ENCODE results near the gene PLPP1.
A peak's percentile ranks its signal among the peaks of the same experiment; 100 is the strongest.

Gene PLPP1

DNA sequence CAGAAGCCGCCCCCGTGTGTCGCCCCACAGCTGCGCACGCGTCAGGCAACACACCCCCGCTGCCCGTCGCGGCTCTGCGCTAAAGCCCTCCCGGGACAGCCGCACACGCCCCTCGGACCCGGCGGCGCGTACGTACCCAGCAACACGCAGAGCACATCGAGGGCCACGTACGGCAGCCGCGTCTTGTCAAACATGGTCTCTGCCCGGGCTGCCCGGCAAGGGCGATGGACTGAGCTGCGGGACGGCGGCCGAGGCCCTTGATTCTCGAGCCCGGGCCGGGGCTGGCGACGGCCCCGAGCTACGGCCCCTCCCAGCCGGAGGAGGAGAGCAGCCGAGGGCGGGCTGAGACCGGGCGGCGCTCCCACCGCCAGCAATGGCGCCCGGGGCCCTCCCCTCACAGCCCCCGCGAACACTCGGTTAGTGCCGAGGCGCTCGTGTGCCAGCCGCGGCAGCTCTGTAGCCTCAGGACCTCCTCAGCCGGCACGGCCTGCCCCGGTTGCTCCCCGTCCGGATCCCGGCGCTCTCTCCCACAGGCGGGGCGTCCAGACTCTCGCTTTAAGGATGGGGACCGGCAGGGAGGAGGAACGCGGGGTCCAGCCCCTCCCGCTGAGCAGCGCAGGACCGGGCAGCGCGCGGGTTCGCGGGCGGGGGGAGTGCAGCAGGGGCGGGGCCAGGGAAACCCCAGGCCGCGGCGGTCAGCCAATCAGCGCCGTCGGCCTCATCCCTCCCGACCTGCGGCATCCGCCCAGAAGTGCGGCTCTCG lies at the start of gene PLPP1:
Gene PLPP1, minus strand, starts transcription at position 529 of the 763 bp plus-strand sequence. Its CDS starts 335 bp downstream, at position 194.
- Mint-ChIP-seq H3K27ac (peak within 1 kb of the TSS; percentile 88), H3K36me3 (peaks cover 10% of the 10 kb centered on the region), H3K9me3 (ENCODE audit: low read depth) (no peaks in the 10 kb centered on the region), H3K4me3 (peak within 1 kb of the TSS; percentile 89), H3K27me3 (no peaks in the 10 kb centered on the region), H3K4me1 (ENCODE audit: low read depth) (peaks cover 45% of the 10 kb centered on the region)

DNA sequence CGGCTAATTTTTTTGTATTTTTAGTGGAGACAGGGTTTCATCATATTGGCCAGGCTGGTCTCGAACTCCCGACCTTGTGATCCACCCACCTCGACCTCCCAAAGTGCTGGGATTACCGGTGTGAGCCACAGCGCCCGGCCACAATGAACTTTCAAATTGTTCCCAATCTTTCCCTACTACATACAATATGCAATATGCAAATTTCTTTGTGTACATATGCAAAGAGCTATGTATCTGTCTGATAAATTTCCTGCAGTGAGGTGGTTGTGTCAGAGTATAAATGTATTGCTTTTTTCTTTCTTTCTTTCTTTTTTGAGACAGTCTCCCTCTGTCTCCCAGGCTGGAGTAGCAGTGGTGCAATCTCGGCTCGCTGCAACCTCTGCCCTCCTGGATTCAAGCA lies 48.8 kb upstream of the PLPP1 start:
- Mint-ChIP-seq H3K27me3 (no peaks in the 10 kb centered on the region), H3K4me3 (no peak overlapping the region), H3K9me3 (ENCODE audit: low read depth) (no peaks in the 10 kb centered on the region), H3K4me1 (ENCODE audit: low read depth) (peaks cover 14% of the 10 kb centered on the region), H3K36me3 (no peaks in the 10 kb centered on the region), H3K27ac (no peak overlapping the region)

DNA sequence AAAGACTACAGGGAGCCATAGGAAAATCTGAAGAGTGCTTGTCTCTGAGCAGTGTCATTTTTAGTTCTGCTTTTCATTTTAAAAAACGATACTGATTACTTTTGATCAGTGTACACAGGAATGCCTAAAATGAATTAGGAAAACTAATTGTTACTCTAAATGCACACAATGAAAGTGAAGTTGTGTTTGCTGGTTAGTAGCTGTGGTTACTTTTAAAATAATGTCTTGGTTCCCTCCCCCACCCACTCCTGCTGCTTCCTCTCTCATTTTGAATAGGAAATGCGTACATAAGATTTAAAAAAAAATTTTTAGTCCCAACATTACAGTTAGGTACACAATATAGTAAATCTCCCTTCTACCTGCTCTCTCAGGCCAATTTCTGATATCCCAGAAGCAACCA lies 47.5 kb upstream of the PLPP1 start:
- H3K4me3 Mint-ChIP-seq, result no peak overlapping the region
- H3K36me3 Mint-ChIP-seq, result no peaks in the 10 kb centered on the region
- H3K4me1 Mint-ChIP-seq (ENCODE audit: low read depth), result peaks cover 14% of the 10 kb centered on the region
- H3K9me3 Mint-ChIP-seq (ENCODE audit: low read depth), result no peaks in the 10 kb centered on the region
- H3K27ac Mint-ChIP-seq, result no peak overlapping the region
- no peaks in the 10 kb centered on the region for H3K27me3 Mint-ChIP-seq

DNA sequence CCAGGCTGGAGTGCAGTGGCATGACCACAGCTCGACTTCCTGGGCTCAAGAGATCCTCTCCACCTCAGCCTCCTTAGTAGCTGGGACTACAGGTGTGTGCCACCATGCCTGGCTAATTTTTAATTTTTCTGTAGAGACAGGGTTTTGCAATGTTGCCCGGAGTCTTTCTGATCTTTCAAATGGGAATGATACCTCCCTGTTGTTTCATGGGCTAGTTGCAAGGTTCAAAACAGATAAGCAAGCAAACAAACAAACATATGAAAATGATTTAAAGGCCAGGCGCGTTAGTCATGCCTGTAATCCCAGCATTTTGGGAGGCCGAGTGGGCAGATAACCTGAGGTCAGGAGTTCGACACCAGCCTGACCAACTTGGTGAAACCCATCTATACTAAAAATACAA lies 45.3 kb upstream of the PLPP1 start:
- Mint-ChIP-seq H3K4me3 (no peak overlapping the region), H3K9me3 (ENCODE audit: low read depth) (no peaks in the 10 kb centered on the region), H3K27ac (no peak overlapping the region)

DNA sequence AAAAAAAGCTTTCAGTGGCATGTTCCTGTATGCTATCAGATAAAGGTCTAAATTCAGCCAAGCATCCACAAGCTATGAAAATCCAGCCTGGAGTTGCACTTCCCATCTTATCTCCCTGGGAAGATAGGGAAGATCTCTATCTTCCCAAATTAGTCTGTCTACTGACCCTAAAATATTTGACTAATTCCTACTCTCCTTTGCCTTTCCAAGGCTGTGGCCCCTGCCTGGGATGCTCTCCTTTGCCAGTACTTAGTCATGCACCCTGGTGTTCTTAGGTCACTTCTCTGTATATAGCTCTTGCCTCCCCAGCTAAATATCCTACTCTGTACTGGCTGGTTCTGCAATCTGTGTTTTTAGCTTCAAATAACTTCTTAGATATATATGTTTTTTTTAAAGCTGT lies 44.0 kb upstream of the PLPP1 start:
- Mint-ChIP-seq H3K36me3 (no peaks in the 10 kb centered on the region), H3K4me3 (no peak overlapping the region), H3K27ac (no peak overlapping the region), H3K9me3 (ENCODE audit: low read depth) (no peaks in the 10 kb centered on the region), H3K4me1 (ENCODE audit: low read depth) (peaks cover 20% of the 10 kb centered on the region), H3K27me3 (no peaks in the 10 kb centered on the region)

More for the DNA sequence above, 45.3 kb upstream of the PLPP1 start:
- no peaks in the 10 kb centered on the region for H3K27me3 Mint-ChIP-seq
- H3K4me1 Mint-ChIP-seq (ENCODE audit: low read depth), result peaks cover 21% of the 10 kb centered on the region
- H3K36me3 Mint-ChIP-seq, result no peaks in the 10 kb centered on the region

- no peak overlapping the region for H3K4me3 Mint-ChIP-seq
- H3K27me3 Mint-ChIP-seq, result no peaks in the 10 kb centered on the region
- peaks cover 14% of the 10 kb centered on the region for H3K4me1 Mint-ChIP-seq (ENCODE audit: low read depth)
These were observed 42.7 kb upstream of the PLPP1 start for GRCh38 chr5:55577353-55578060.

DNA sequence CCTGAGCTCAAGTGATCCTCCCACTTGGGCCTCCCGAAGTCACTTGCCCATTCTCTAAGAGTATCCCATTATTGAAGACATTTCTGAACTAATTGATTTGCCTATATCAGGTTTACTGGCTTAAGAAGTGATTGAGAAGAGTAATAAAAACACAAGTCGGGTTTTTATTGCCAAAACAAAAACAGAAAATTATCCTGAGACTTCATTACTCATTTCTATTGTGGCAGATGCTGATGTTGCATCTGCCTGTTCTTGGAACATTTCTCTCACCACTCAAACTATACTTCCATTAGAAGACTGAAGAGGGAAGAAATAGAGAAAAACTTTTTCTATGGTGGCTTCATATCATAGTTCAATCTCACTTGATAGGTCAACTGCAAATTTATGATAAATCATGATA lies 41.9 kb upstream of the PLPP1 start:
- Mint-ChIP-seq H3K4me3 (no peak overlapping the region), H3K27me3 (no peaks in the 10 kb centered on the region), H3K27ac (no peak overlapping the region), H3K4me1 (ENCODE audit: low read depth) (peaks cover 13% of the 10 kb centered on the region), H3K9me3 (ENCODE audit: low read depth) (no peaks in the 10 kb centered on the region), H3K36me3 (no peaks in the 10 kb centered on the region)

More at GRCh38 chr5:55577353-55578060, 42.7 kb upstream of the PLPP1 start:
- H3K9me3 Mint-ChIP-seq (ENCODE audit: low read depth), result no peaks in the 10 kb centered on the region
- H3K27ac Mint-ChIP-seq, result no peak overlapping the region
- no peaks in the 10 kb centered on the region for H3K36me3 Mint-ChIP-seq

GRCh38 chr5:55575815-55576583 lies 41.2 kb upstream of the PLPP1 start:
- Mint-ChIP-seq H3K4me3 (no peak overlapping the region), H3K27me3 (no peaks in the 10 kb centered on the region), H3K36me3 (no peaks in the 10 kb centered on the region), H3K4me1 (ENCODE audit: low read depth) (peaks cover 11% of the 10 kb centered on the region), H3K27ac (no peak overlapping the region), H3K9me3 (ENCODE audit: low read depth) (no peaks in the 10 kb centered on the region)

DNA sequence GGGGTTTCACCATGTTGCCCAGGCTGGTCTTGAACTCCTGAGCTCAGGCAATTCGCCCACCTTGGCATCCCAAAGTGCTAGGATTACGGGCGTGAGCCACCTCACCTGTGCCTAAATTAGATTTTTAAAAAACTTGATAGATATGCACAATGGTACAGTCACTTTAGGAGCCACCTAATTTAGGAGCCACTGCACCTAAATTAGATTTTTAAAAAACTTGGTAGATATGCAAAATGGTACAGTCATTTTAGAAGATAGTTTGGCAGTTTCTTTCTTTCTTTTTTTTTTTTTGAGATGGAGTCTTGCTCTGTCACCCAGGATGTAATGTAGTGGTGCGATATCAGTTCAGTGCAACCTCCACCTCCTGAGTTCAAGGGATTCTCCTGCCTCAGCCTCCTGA lies 37.8 kb upstream of the PLPP1 start:
- H3K27me3 Mint-ChIP-seq, result no peaks in the 10 kb centered on the region
- H3K4me3 Mint-ChIP-seq, result no peak overlapping the region
- H3K36me3 Mint-ChIP-seq, result no peaks in the 10 kb centered on the region
- H3K4me1 Mint-ChIP-seq (ENCODE audit: low read depth), result peaks cover 11% of the 10 kb centered on the region
- H3K9me3 Mint-ChIP-seq (ENCODE audit: low read depth), result no peaks in the 10 kb centered on the region
- H3K27ac Mint-ChIP-seq, result no peak overlapping the region

DNA sequence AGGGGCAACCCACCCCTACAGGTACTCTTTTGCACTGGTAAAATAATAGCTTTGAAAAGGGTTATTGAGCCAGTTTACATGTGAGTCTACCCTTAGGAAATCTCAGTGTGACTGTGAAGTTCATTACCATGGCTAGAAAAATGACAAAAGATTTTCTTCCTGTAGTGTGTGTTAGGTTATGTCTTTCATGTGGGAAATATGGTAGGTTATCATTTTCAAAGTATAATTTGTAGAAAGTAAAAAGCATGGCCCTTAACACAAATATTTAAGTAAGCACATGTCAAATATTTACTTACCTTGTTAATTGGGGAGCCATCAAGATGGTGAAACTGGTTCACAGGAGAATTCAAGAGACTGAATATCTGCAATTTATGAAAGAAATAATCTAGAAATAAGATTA lies 37.3 kb upstream of the PLPP1 start:
- no peaks in the 10 kb centered on the region for H3K36me3 Mint-ChIP-seq
- H3K4me3 Mint-ChIP-seq, result no peak overlapping the region
- H3K9me3 Mint-ChIP-seq (ENCODE audit: low read depth), result no peaks in the 10 kb centered on the region
- peaks cover 11% of the 10 kb centered on the region for H3K4me1 Mint-ChIP-seq (ENCODE audit: low read depth)
- H3K27ac Mint-ChIP-seq, result no peak overlapping the region
- no peaks in the 10 kb centered on the region for H3K27me3 Mint-ChIP-seq

- Mint-ChIP-seq H3K27ac (no peak overlapping the region), H3K4me3 (no peak overlapping the region), H3K9me3 (ENCODE audit: low read depth) (no peaks in the 10 kb centered on the region), H3K36me3 (no peaks in the 10 kb centered on the region), H3K27me3 (no peaks in the 10 kb centered on the region), H3K4me1 (ENCODE audit: low read depth) (peaks cover 4% of the 10 kb centered on the region)
These were observed 35.8 kb upstream of the PLPP1 start for GRCh38 chr5:55570570-55570969.

DNA sequence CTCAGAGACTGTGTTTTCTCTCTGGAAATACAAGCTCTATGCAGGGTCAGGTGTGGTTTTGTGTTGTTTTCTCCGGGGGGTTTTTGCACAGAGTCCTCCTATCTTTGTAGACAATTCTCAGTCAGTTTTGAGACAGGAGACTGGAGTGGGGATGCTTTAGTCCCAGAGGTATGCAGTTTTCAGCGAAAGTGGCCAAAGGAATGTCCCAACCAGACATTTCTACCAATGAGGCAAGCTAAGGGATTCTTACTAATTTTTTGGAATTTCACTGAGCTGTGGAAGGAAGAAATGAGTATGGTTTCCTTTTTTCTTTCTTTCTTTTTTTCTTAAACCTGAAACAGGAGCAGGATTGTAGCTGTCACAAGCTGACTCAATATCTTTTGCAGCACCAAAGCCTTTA lies 35.3 kb upstream of the PLPP1 start:
- no peaks in the 10 kb centered on the region for H3K27me3 Mint-ChIP-seq
- no peaks in the 10 kb centered on the region for H3K9me3 Mint-ChIP-seq (ENCODE audit: low read depth)
- H3K4me1 Mint-ChIP-seq (ENCODE audit: low read depth), result peaks cover 6% of the 10 kb centered on the region
- H3K27ac Mint-ChIP-seq, result no peak overlapping the region
- no peak overlapping the region for H3K4me3 Mint-ChIP-seq
- H3K36me3 Mint-ChIP-seq, result no peaks in the 10 kb centered on the region

DNA sequence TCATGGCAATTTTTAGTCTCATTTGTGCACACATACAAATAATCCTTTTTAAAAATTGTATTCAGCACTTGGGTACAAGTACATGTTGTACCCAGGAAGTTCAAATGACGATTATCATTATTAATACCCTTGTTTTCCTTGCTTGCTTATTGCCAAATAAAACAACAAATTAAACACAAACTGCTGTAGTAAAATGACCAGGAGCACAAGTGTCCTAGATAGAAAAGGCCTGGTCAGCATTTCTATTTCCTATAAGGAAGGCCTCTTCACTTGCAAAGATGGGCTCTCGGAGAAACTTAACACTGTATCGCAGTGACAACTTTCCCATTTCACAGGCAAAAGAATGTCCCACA lies 34.7 kb upstream of the PLPP1 start:
- Mint-ChIP-seq H3K9me3 (ENCODE audit: low read depth) (no peaks in the 10 kb centered on the region), H3K27ac (no peak overlapping the region), H3K36me3 (no peaks in the 10 kb centered on the region), H3K4me3 (no peak overlapping the region), H3K4me1 (ENCODE audit: low read depth) (peaks cover 7% of the 10 kb centered on the region), H3K27me3 (no peaks in the 10 kb centered on the region)

- peaks cover 7% of the 10 kb centered on the region for H3K4me1 Mint-ChIP-seq (ENCODE audit: low read depth)
- H3K27me3 Mint-ChIP-seq, result no peaks in the 10 kb centered on the region
- no peaks in the 10 kb centered on the region for H3K9me3 Mint-ChIP-seq (ENCODE audit: low read depth)
- H3K4me3 Mint-ChIP-seq, result no peak overlapping the region
- H3K27ac Mint-ChIP-seq, result no peak overlapping the region
- H3K36me3 Mint-ChIP-seq, result no peaks in the 10 kb centered on the region
These were observed 34.1 kb upstream of the PLPP1 start for GRCh38 chr5:55568654-55569512.

Measured in activated naive CD8-positive, alpha-beta T cell (primary cell).